SU-DHL-6 (cell line): Measurements from ENCODE around the gene BCL10.

ENCODE experiments used
- CTCF ChIP-seq: fragments of 200-600 bp; sonication (generic); IDR thresholded peaks from one replicate; pipeline ENCODE4 v1.5.1; 2017; ENCODE audit warnings: antibody characterized with exemption, mild to moderate bottlenecking, low read length, moderate library complexity; ENCODE audit not compliant: insufficient read depth, poor library complexity, severe bottlenecking
- EZH2phosphoT487 ChIP-seq: fragments of 200-600 bp; sonication (generic), shearing (Covaris generic); conservative IDR thresholded peaks from 2 replicates; pipeline ENCODE4 v1.6.1; 2018; ENCODE audit warnings: mild to moderate bottlenecking, antibody characterized with exemption, low read length, moderate library complexity, mixed read lengths

- TF ChIP-seq CTCF (no peak), EZH2phosphoT487 (no peak)
These were observed at the start of gene BCL10 for GRCh38 chr1:85276215-85276977.
